ENCODE measurements around the gene CRYGC. TPM values are rescaled to one million over a fixed set of nuclear protein-coding genes. Genes with fewer than 3 reads are reported as not detected.

The CRYGC gene
- polyA plus RNA-seq, 2 donors = not detected

GRCh38 chr2:208156439-208156838, 26.8 kb upstream of the CRYGC start:
- H3K4me3 ChIP-seq (ENCODE audit: low read depth in 1 of 2, low read length in 2 of 2) = no peak overlapping the region
- H3K36me3 ChIP-seq (ENCODE audit: control insufficient read depth in 2 of 2, insufficient read depth in 2 of 2, low read length in 1 of 2) = no peaks in the 10 kb centered on the region
- 54 to 70% methylated on average over 2 of the region's 2 CpGs for WGBS, 2 donors
- H3K27me3 ChIP-seq (ENCODE audit: control insufficient read depth in 1 of 2, insufficient read depth in 2 of 2, low read length in 2 of 2) = no peaks in the 10 kb centered on the region
- H3K4me1 ChIP-seq (ENCODE audit: control insufficient read depth in 2 of 2, insufficient read depth in 2 of 2, low read length in 1 of 2) = no peaks in the 10 kb centered on the region
- H3K27ac ChIP-seq (ENCODE audit: low read depth in 2 of 2, low read length in 1 of 2) = no peak overlapping the region
- no peaks in the 10 kb centered on the region for H3K9me3 ChIP-seq (ENCODE audit: control insufficient read depth in 2 of 2, insufficient read depth in 1 of 2, low read depth in 1 of 2, low read length in 1 of 2)

GRCh38 chr2:208153156-208153555, 23.5 kb upstream of the CRYGC start:
- H3K4me3 ChIP-seq (ENCODE audit: low read depth in 1 of 2, low read length in 2 of 2) = no peak overlapping the region
- no peak overlapping the region for H3K27ac ChIP-seq (ENCODE audit: low read depth in 2 of 2, low read length in 1 of 2)
- no peaks in the 10 kb centered on the region for H3K4me1 ChIP-seq (ENCODE audit: control insufficient read depth in 2 of 2, insufficient read depth in 2 of 2, low read length in 1 of 2)
- H3K27me3 ChIP-seq (ENCODE audit: control insufficient read depth in 1 of 2, insufficient read depth in 2 of 2, low read length in 2 of 2) = no peaks in the 10 kb centered on the region
- no peaks in the 10 kb centered on the region for H3K36me3 ChIP-seq (ENCODE audit: control insufficient read depth in 2 of 2, insufficient read depth in 2 of 2, low read length in 1 of 2)
- H3K9me3 ChIP-seq (ENCODE audit: control insufficient read depth in 2 of 2, insufficient read depth in 1 of 2, low read depth in 1 of 2, low read length in 1 of 2) = no peaks in the 10 kb centered on the region

GRCh38 chr2:208150956-208151355, 21.3 kb upstream of the CRYGC start:
- 81 to 85% methylated on average over 1 of the region's 1 CpG for WGBS, 2 donors
- Histone ChIP-seq H3K4me1 (ENCODE audit: control insufficient read depth in 2 of 2, insufficient read depth in 2 of 2, low read length in 1 of 2) (no peaks in the 10 kb centered on the region), H3K36me3 (ENCODE audit: control insufficient read depth in 2 of 2, insufficient read depth in 2 of 2, low read length in 1 of 2) (no peaks in the 10 kb centered on the region), H3K4me3 (ENCODE audit: low read depth in 1 of 2, low read length in 2 of 2) (no peak overlapping the region), H3K27me3 (ENCODE audit: control insufficient read depth in 1 of 2, insufficient read depth in 2 of 2, low read length in 2 of 2) (no peaks in the 10 kb centered on the region), H3K9me3 (ENCODE audit: control insufficient read depth in 2 of 2, insufficient read depth in 1 of 2, low read depth in 1 of 2, low read length in 1 of 2) (no peaks in the 10 kb centered on the region), H3K27ac (ENCODE audit: low read depth in 2 of 2, low read length in 1 of 2) (no peak overlapping the region)

- H3K27me3 ChIP-seq (ENCODE audit: control insufficient read depth in 1 of 2, insufficient read depth in 2 of 2, low read length in 2 of 2) = no peaks in the 10 kb centered on the region
Measured at GRCh38 chr2:208150094-208150493, 20.5 kb upstream of the CRYGC start.

GRCh38 chr2:208148803-208149202, 19.2 kb upstream of the CRYGC start:
- H3K27ac ChIP-seq (ENCODE audit: low read depth in 2 of 2, low read length in 1 of 2) = no peak overlapping the region
- H3K4me1 ChIP-seq (ENCODE audit: control insufficient read depth in 2 of 2, insufficient read depth in 2 of 2, low read length in 1 of 2) = no peaks in the 10 kb centered on the region
- H3K27me3 ChIP-seq (ENCODE audit: control insufficient read depth in 1 of 2, insufficient read depth in 2 of 2, low read length in 2 of 2) = no peaks in the 10 kb centered on the region
- WGBS, 2 donors = 74 to 75% methylated on average over 2 of the region's 2 CpGs
- no peaks in the 10 kb centered on the region for H3K9me3 ChIP-seq (ENCODE audit: control insufficient read depth in 2 of 2, insufficient read depth in 1 of 2, low read depth in 1 of 2, low read length in 1 of 2)
- H3K4me3 ChIP-seq (ENCODE audit: low read depth in 1 of 2, low read length in 2 of 2) = no peak overlapping the region
- no peaks in the 10 kb centered on the region for H3K36me3 ChIP-seq (ENCODE audit: control insufficient read depth in 2 of 2, insufficient read depth in 2 of 2, low read length in 1 of 2)

More at GRCh38 chr2:208150094-208150493, 20.5 kb upstream of the CRYGC start:
- H3K36me3 ChIP-seq (ENCODE audit: control insufficient read depth in 2 of 2, insufficient read depth in 2 of 2, low read length in 1 of 2) = no peaks in the 10 kb centered on the region
- H3K4me3 ChIP-seq (ENCODE audit: low read depth in 1 of 2, low read length in 2 of 2) = no peak overlapping the region
- no peaks in the 10 kb centered on the region for H3K4me1 ChIP-seq (ENCODE audit: control insufficient read depth in 2 of 2, insufficient read depth in 2 of 2, low read length in 1 of 2)
- no peaks in the 10 kb centered on the region for H3K9me3 ChIP-seq (ENCODE audit: control insufficient read depth in 2 of 2, insufficient read depth in 1 of 2, low read depth in 1 of 2, low read length in 1 of 2)
- H3K27ac ChIP-seq (ENCODE audit: low read depth in 2 of 2, low read length in 1 of 2) = no peak overlapping the region

- no peaks in the 10 kb centered on the region for H3K4me1 ChIP-seq (ENCODE audit: control insufficient read depth in 2 of 2, insufficient read depth in 2 of 2, low read length in 1 of 2)
- no peaks in the 10 kb centered on the region for H3K36me3 ChIP-seq (ENCODE audit: control insufficient read depth in 2 of 2, insufficient read depth in 2 of 2, low read length in 1 of 2)
- H3K9me3 ChIP-seq (ENCODE audit: control insufficient read depth in 2 of 2, insufficient read depth in 1 of 2, low read depth in 1 of 2, low read length in 1 of 2) = no peaks in the 10 kb centered on the region
- no peak overlapping the region for H3K4me3 ChIP-seq (ENCODE audit: low read depth in 1 of 2, low read length in 2 of 2)
- WGBS, 2 donors = 83 to 86% methylated on average over 3 of the region's 3 CpGs
- H3K27ac ChIP-seq (ENCODE audit: low read depth in 2 of 2, low read length in 1 of 2) = no peak overlapping the region
- H3K27me3 ChIP-seq (ENCODE audit: control insufficient read depth in 1 of 2, insufficient read depth in 2 of 2, low read length in 2 of 2) = no peaks in the 10 kb centered on the region
Measured at GRCh38 chr2:208147759-208148158, 18.1 kb upstream of the CRYGC start.

- H3K9me3 ChIP-seq (ENCODE audit: control insufficient read depth in 2 of 2, insufficient read depth in 1 of 2, low read depth in 1 of 2, low read length in 1 of 2) = no peaks in the 10 kb centered on the region
- H3K27ac ChIP-seq (ENCODE audit: low read depth in 2 of 2, low read length in 1 of 2) = no peak overlapping the region
- no peaks in the 10 kb centered on the region for H3K36me3 ChIP-seq (ENCODE audit: control insufficient read depth in 2 of 2, insufficient read depth in 2 of 2, low read length in 1 of 2)
- no peaks in the 10 kb centered on the region for H3K27me3 ChIP-seq (ENCODE audit: control insufficient read depth in 1 of 2, insufficient read depth in 2 of 2, low read length in 2 of 2)
- H3K4me1 ChIP-seq (ENCODE audit: control insufficient read depth in 2 of 2, insufficient read depth in 2 of 2, low read length in 1 of 2) = no peaks in the 10 kb centered on the region
- H3K4me3 ChIP-seq (ENCODE audit: low read depth in 1 of 2, low read length in 2 of 2) = no peak overlapping the region
Measured at GRCh38 chr2:208147008-208147407, 17.4 kb upstream of the CRYGC start.

GRCh38 chr2:208146006-208146405, 16.4 kb upstream of the CRYGC start, which contains the start of gene CRYGB:
Gene CRYGB (minus strand): TSS chr2:208146158. CDS start chr2:208146120, 38 bp downstream.
- Histone ChIP-seq H3K36me3 (ENCODE audit: control insufficient read depth in 2 of 2, insufficient read depth in 2 of 2, low read length in 1 of 2) (no peaks in the 10 kb centered on the region), H3K4me1 (ENCODE audit: control insufficient read depth in 2 of 2, insufficient read depth in 2 of 2, low read length in 1 of 2) (no peaks in the 10 kb centered on the region), H3K9me3 (ENCODE audit: control insufficient read depth in 2 of 2, insufficient read depth in 1 of 2, low read depth in 1 of 2, low read length in 1 of 2) (no peaks in the 10 kb centered on the region), H3K27me3 (ENCODE audit: control insufficient read depth in 1 of 2, insufficient read depth in 2 of 2, low read length in 2 of 2) (no peaks in the 10 kb centered on the region), H3K4me3 (ENCODE audit: low read depth in 1 of 2, low read length in 2 of 2) (no peak within 1 kb of the TSS), H3K27ac (ENCODE audit: low read depth in 2 of 2, low read length in 1 of 2) (no peak within 1 kb of the TSS)
- WGBS, 2 donors = 68% methylated on average over 6 of the region's 6 CpGs

- Histone ChIP-seq H3K36me3 (ENCODE audit: control insufficient read depth in 2 of 2, insufficient read depth in 2 of 2, low read length in 1 of 2) (no peaks in the 10 kb centered on the region), H3K4me1 (ENCODE audit: control insufficient read depth in 2 of 2, insufficient read depth in 2 of 2, low read length in 1 of 2) (no peaks in the 10 kb centered on the region), H3K9me3 (ENCODE audit: control insufficient read depth in 2 of 2, insufficient read depth in 1 of 2, low read depth in 1 of 2, low read length in 1 of 2) (no peaks in the 10 kb centered on the region), H3K4me3 (ENCODE audit: low read depth in 1 of 2, low read length in 2 of 2) (no peak overlapping the region), H3K27ac (ENCODE audit: low read depth in 2 of 2, low read length in 1 of 2) (no peak overlapping the region), H3K27me3 (ENCODE audit: control insufficient read depth in 1 of 2, insufficient read depth in 2 of 2, low read length in 2 of 2) (no peaks in the 10 kb centered on the region)
- 55% methylated on average over 12 to 13 of the region's 14 CpGs for WGBS, 2 donors
Measured at GRCh38 chr2:208142925-208143799, 13.5 kb upstream of the CRYGC start.
